Uterus (tissue), 4 donors: ENCODE data around the gene ZNF837. TPM values are rescaled to one million over a fixed set of nuclear protein-coding genes. Genes with fewer than 3 reads are reported as not detected.

Source experiments
- DNase-seq, 2 donors: peaks; one replicate each; pipeline ENCODE4 v3.0.0-alpha.2; 2019 to 2020
- H3K27ac ChIP-seq, 2 donors: fragments of 200-600 bp; sonication (generic); 1 replicate in 1 of 2; 2 replicates in 1 of 2; pipeline ENCODE4 v1.5.1; 2016 to 2018
- H3K27me3 ChIP-seq, 2 donors: fragments of 200-600 bp; sonication (generic); one replicate each; pipeline ENCODE4 v1.5.1; 2018 to 2019; ENCODE audit warnings: control low read depth in 1 of 2
- H3K36me3 ChIP-seq, 2 donors: fragments of 200-600 bp; sonication (generic); one replicate each; pipeline ENCODE4 v1.5.1; 2019; ENCODE audit warnings: control low read depth in 1 of 2
- H3K4me1 ChIP-seq, 2 donors: fragments of 200-600 bp; sonication (generic); one replicate each; pipeline ENCODE4 v1.5.1; 2018 to 2019; ENCODE audit warnings: control low read depth in 1 of 2
- H3K4me3 ChIP-seq, 2 donors: fragments of 200-600 bp; sonication (generic); 1 replicate in 1 of 2; 2 replicates in 1 of 2; pipeline ENCODE4 v1.5.1; 2018 to 2019; ENCODE audit warnings: mild to moderate bottlenecking in 1 of 2
- H3K9me3 ChIP-seq, 2 donors: fragments of 200-600 bp; sonication (generic); one replicate each; pipeline ENCODE4 v1.5.1; 2019; ENCODE audit warnings: control low read depth in 1 of 2
- CTCF ChIP-seq, 4 experiments: fragments of 200-600 bp in 2 of 4; fragments of 450-650 bp in 2 of 4; sonication (generic) in 2 of 4; IDR thresholded peaks; one replicate each; pipeline ENCODE4 v1.5.1; 2016 to 2019; ENCODE audit warnings: antibody characterized with exemption in 4 of 4, mild to moderate bottlenecking in 2 of 4, moderate library complexity in 1 of 4
- POLR2A ChIP-seq, 2 donors: fragments of 450-650 bp; IDR thresholded peaks; one replicate each; pipeline ENCODE4 v1.6.1; 2016; ENCODE audit warnings: antibody characterized with exemption in 2 of 2, mild to moderate bottlenecking in 1 of 2, moderate library complexity in 1 of 2
- intact Hi-C: fragments of 100-400 bp; cut with DNase I; formaldehyde crosslinking; loops from one replicate; pipeline ENCODE4 v1.15.1; 2023; ENCODE audit warnings: low total_unique reads
- total RNA-seq, 4 donors: library from RNA; depleted of rRNA in 3 of 4; stranded (reverse); fragments of >200 nt in 3 of 4; gene quantifications; one replicate each; pipeline versions ENCODE4 v1.1.0 to v1.2.4, GENCODE V29; 2014 to 2023
- donor health status: DM: yes; HTN: yes; CAD: no.

Gene ZNF837
- total RNA-seq, 4 donors from 2014 or later = 1.6 to 4.6 (median 2.8) TPM; not detected in 1

- intact Hi-C loops = no loop called here
- H3K36me3 ChIP-seq = no peaks in the 10 kb centered on the region
- TF ChIP-seq POLR2A (IDR thresholded peaks at IDR 0.05) = no peak
- TF ChIP-seq CTCF (IDR thresholded peaks at IDR 0.05) = no peak
- no peak within 1 kb of the TSS for H3K27ac ChIP-seq
- H3K4me3 ChIP-seq = no peak within 1 kb of the TSS
- peaks cover 0 to 7% of the 10 kb centered on the region in 2 donors for H3K4me1 ChIP-seq
- DNase-seq = no peak
- peaks cover 0 to 5% of the 10 kb centered on the region in 2 donors for H3K27me3 ChIP-seq
- no peaks in the 10 kb centered on the region for H3K9me3 ChIP-seq
Measured at GRCh38 chr19:58395220-58395978, 14.6 kb upstream of the ZNF837 start, which contains the start of gene RNF225. RNF225 (plus strand) TSS chr19:58395656; CDS start chr19:58396090, 434 bp downstream.

- H3K27me3 ChIP-seq = peaks cover 0 to 5% of the 10 kb centered on the region in 2 donors
- H3K4me3 ChIP-seq = no peak overlapping the region
- no peaks in the 10 kb centered on the region for H3K36me3 ChIP-seq
- H3K27ac ChIP-seq = no peak overlapping the region
- DNase-seq = no peak
- H3K4me1 ChIP-seq = peaks cover 0 to 3% of the 10 kb centered on the region in 2 donors
- TF ChIP-seq POLR2A (IDR thresholded peaks at IDR 0.05) = no peak
- TF ChIP-seq CTCF (IDR thresholded peaks at IDR 0.05) = no peak
- intact Hi-C loops = no loop called here
- no peaks in the 10 kb centered on the region for H3K9me3 ChIP-seq
Measured at GRCh38 chr19:58394821-58395219, 14.0 kb upstream of the ZNF837 start.

GRCh38 chr19:58393725-58394033 lies 12.8 kb upstream of the ZNF837 start:
- Histone ChIP-seq H3K4me1 (peaks cover 0 to 6% of the 10 kb centered on the region in 2 donors), H3K9me3 (no peaks in the 10 kb centered on the region), H3K27me3 (peaks cover 0 to 5% of the 10 kb centered on the region in 2 donors), H3K4me3 (no peak overlapping the region), H3K27ac (no peak overlapping the region), H3K36me3 (no peaks in the 10 kb centered on the region)
- intact Hi-C loops = no loop called here
- TF ChIP-seq CTCF (IDR thresholded peaks at IDR 0.05) (no peak), POLR2A (IDR thresholded peaks at IDR 0.05) (no peak)
- DNase-seq = no peak

DNA sequence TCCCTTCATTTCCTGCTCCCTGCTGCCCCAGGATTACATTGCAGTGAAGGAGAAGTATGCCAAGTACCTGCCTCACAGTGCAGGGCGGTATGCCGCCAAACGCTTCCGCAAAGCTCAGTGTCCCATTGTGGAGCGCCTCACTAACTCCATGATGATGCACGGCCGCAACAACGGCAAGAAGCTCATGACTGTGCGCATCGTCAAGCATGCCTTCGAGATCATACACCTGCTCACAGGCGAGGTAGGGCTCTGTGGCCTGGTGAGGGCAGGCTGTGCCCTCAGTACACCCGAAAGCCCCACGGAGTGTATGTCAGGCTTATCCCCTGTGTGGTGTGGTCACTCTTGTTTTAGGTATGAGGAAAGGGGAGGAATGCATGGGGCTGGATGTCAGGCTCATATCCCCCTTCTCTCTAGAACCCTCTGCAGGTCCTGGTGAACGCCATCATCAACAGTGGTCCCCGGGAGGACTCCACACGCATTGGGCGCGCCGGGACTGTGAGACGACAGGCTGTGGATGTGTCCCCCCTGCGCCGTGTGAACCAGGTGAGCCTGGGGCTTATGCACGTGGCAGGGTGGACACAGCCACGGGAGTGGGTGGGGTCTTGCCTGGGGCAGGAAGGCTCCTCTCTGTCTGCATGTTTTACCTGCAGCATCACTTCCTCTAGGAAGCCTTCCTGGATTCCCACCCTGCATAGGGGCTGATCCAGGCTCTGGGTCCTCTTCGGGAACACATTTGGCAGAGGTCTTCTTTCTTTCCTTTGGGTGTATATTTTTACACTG lies 12.3 kb upstream of the ZNF837 start:
- TF ChIP-seq CTCF (IDR thresholded peaks at IDR 0.05) (no peak), POLR2A (IDR thresholded peaks at IDR 0.05) (no peak)
- intact Hi-C loops = no loop called here
- Histone ChIP-seq H3K27ac (no peak overlapping the region), H3K9me3 (no peaks in the 10 kb centered on the region), H3K36me3 (no peaks in the 10 kb centered on the region), H3K4me1 (peaks cover 2 to 8% of the 10 kb centered on the region in 2 donors), H3K27me3 (peaks cover 0 to 5% of the 10 kb centered on the region in 2 donors), H3K4me3 (no peak overlapping the region)
- no peak for DNase-seq

DNA sequence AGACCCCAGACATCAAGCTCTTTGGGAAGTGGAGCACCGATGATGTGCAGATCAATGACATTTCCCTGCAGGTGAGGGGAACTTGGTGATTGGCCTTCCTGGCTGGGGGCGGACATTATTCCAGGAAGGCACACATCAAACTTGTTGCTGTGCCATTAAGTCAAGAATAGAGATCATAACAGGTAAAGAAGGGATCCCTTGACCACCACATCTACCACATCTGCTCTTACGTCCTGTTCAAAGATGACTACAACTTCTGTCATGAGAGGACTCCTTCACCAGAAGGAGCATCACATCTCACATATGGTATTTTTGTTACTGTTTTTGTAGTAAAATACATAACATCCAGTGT lies 7.3 kb upstream of the ZNF837 start:
- Histone ChIP-seq H3K36me3 (no peaks in the 10 kb centered on the region), H3K4me1 (peaks cover 5 to 21% of the 10 kb centered on the region in 2 donors), H3K4me3 (peak overlapping the region in 1 of 2 donors; percentile 88), H3K27me3 (no peaks in the 10 kb centered on the region), H3K9me3 (no peaks in the 10 kb centered on the region), H3K27ac (no peak overlapping the region)
- TF ChIP-seq CTCF (IDR thresholded peaks at IDR 0.05) (no peak), POLR2A (IDR thresholded peaks at IDR 0.05) (no peak)
- DNase-seq = no peak
- intact Hi-C loops = no loop called here
